ENCODE measurements around the gene MYO1F. TPM values are rescaled to one million over a fixed set of nuclear protein-coding genes. Genes with fewer than 3 reads are reported as not detected.

MYO1F gene
- total RNA-seq, 4 donors from 2014 or later, result 2.2 to 6.3 (median 3.2) TPM

- no peak for DNase-seq (ENCODE audit: low spot score in 2 of 2)
- TF ChIP-seq CTCF (IDR thresholded peaks at IDR 0.05), result no peak
- TF ChIP-seq POLR2A (IDR thresholded peaks at IDR 0.05), result no peak
- 63 to 82% methylated on average over 4 of the region's 4 CpGs for WGBS, 2 donors
- no peak overlapping the region for H3K4me3 ChIP-seq (ENCODE audit: low read depth, poor library complexity, severe bottlenecking)
- intact Hi-C loops (cut with DNase I; ENCODE audit: low total_unique reads), result no loop called here
Measured at GRCh38 chr19:8477889-8478288, 99.4 kb downstream of the MYO1F start.

- H3K4me3 ChIP-seq (ENCODE audit: low read depth, poor library complexity, severe bottlenecking), result no peak overlapping the region
- intact Hi-C loops (cut with DNase I; ENCODE audit: low total_unique reads), result no loop called here
- WGBS, 2 donors, result 83% methylated on average over 8 of the region's 8 CpGs
- DNase-seq (ENCODE audit: low spot score in 2 of 2), result no peak
- TF ChIP-seq POLR2A (IDR thresholded peaks at IDR 0.05), result no peak
- TF ChIP-seq CTCF (IDR thresholded peaks at IDR 0.05), result no peak
Measured at GRCh38 chr19:8476524-8476923, 100.7 kb downstream of the MYO1F start.

- no peak overlapping the region for H3K4me3 ChIP-seq (ENCODE audit: low read depth, poor library complexity, severe bottlenecking)
- intact Hi-C loops (cut with DNase I; ENCODE audit: low total_unique reads), result no loop called here
- WGBS, 2 donors, result 93 to 100% methylated on average over 1 of the region's 1 CpG
- no peak for DNase-seq (ENCODE audit: low spot score in 2 of 2)
- TF ChIP-seq CTCF (IDR thresholded peaks at IDR 0.05) (no peak), POLR2A (IDR thresholded peaks at IDR 0.05) (no peak)
Measured at GRCh38 chr19:8475005-8475404, 102.2 kb downstream of the MYO1F start.

- no peak for DNase-seq (ENCODE audit: low spot score in 2 of 2)
- no peak overlapping the region for H3K4me3 ChIP-seq (ENCODE audit: low read depth, poor library complexity, severe bottlenecking)
- TF ChIP-seq POLR2A (IDR thresholded peaks at IDR 0.05) (no peak), CTCF (IDR thresholded peaks at IDR 0.05) (no peak)
- intact Hi-C loops (cut with DNase I; ENCODE audit: low total_unique reads), result no loop called here
- 71 to 81% methylated on average over 6 of the region's 6 CpGs for WGBS, 2 donors
Measured at GRCh38 chr19:8473648-8474476, 103.4 kb downstream of the MYO1F start.

Other genes with a start within 250 kb of the MYO1F start
- gene KANK3, start 234.2 kb downstream of the MYO1F start, total RNA-seq, result 10 to 100 TPM in 2 of 4 donors, 1 to 10 TPM in 2; 7.6 to 16.7 (median 11.4) TPM
- gene ANGPTL4, start 213.3 kb downstream of the MYO1F start, total RNA-seq, result 10 to 100 TPM; 11.8 to 51.8 (median 34.7) TPM
- gene RAB11B, start 187.1 kb downstream of the MYO1F start, total RNA-seq, result 100 to 1,000 TPM in 1 of 4 donors, 10 to 100 TPM in 3; 40.6 to 125 (median 56.8) TPM
- 100 to 1,000 TPM in 1 of 4 donors, 10 to 100 TPM in 3; 53.5 to 110 (median 60.8) TPM for gene MARCHF2, start 164.1 kb downstream of the MYO1F start, total RNA-seq
- gene HNRNPM, start 132.5 kb downstream of the MYO1F start, total RNA-seq, result 100 to 1,000 TPM in 1 of 4 donors, 10 to 100 TPM in 3; 60.4 to 103 (median 79.7) TPM
- under 1 TPM in 3 of 4 donors, not detected in 1; 0.16 to 0.59 (median 0.30) TPM for gene PRAM1, start 74.8 kb downstream of the MYO1F start, total RNA-seq
- 10 to 100 TPM; 14.8 to 42.2 (median 18.8) TPM for gene ZNF414, start 63.3 kb downstream of the MYO1F start, total RNA-seq
- 10 to 100 TPM in 2 of 4 donors, 1 to 10 TPM in 2; 6.1 to 21.3 (median 14.1) TPM for gene ADAMTS10, start 33.3 kb upstream of the MYO1F start, total RNA-seq
- not detected for gene NFILZ, start 53.2 kb upstream of the MYO1F start, total RNA-seq
- not detected for gene ACTL9, start 121.4 kb upstream of the MYO1F start, total RNA-seq
- not detected for gene OR2Z1, start 144.2 kb upstream of the MYO1F start, total RNA-seq

Measured in lower leg skin (tissue), 4 donors.